WTC11 (cell line): Measurements from ENCODE around the gene BLM. TPM values are rescaled to one million over a fixed set of nuclear protein-coding genes. Genes with fewer than 3 reads are reported as not detected.

ENCODE experiments used
- ATAC-seq: fragments of 200-7000 bp; cut with Tn5 transposase; 2 replicates; pipeline ENCODE4 v1.10.0; 2021; ENCODE audit warnings: mild to moderate bottlenecking, moderate library complexity
- CTCF ChIA-PET: fragments of 300-600 bp; sonication (Branson Sonifier 250); formaldehyde crosslinking; loops from one replicate; lab custom pipeline; 2021; ENCODE audit warnings: antibody characterized with exemption; lab: Charles Lee
- POLR2A ChIA-PET: fragments of 350-600 bp; sonication (Branson Sonifier 250); formaldehyde crosslinking; loops from one replicate; lab custom pipeline; 2021; ENCODE audit warnings: antibody characterized with exemption; lab: Charles Lee
- DNase-seq: peaks from one replicate; pipeline ENCODE4 v3.0.0; 2021; ENCODE audit warnings: low spot score
- H3K27ac Mint-ChIP-seq: 2 replicates; pipeline ENCODE4 v1.8.0; 2021; ENCODE audit warnings: mixed read lengths
- H3K27me3 Mint-ChIP-seq: 2 replicates; pipeline ENCODE4 v1.8.0; 2021; ENCODE audit warnings: low read depth, mild to moderate bottlenecking, moderate library complexity, mixed read lengths
- H3K36me3 Mint-ChIP-seq: 2 replicates; pipeline ENCODE4 v1.8.0; 2021; ENCODE audit warnings: mixed read lengths
- H3K4me1 Mint-ChIP-seq: 2 replicates; pipeline ENCODE4 v1.8.0; 2022; ENCODE audit warnings: mixed read lengths
- H3K4me3 Mint-ChIP-seq: 2 replicates; pipeline ENCODE4 v1.8.0; 2021; ENCODE audit warnings: mild to moderate bottlenecking, moderate library complexity, mixed read lengths
- H3K9me3 Mint-ChIP-seq: 2 replicates; pipeline ENCODE4 v1.8.0; 2021; ENCODE audit warnings: mixed read lengths
- ELF4 ChIP-seq: sonication (generic); formaldehyde crosslinking; IDR thresholded peaks from 2 replicates; pipeline ENCODE4 v1.8.1; 2022; ENCODE audit warnings: low read depth, mild to moderate bottlenecking, moderate library complexity, missing genetic modification reagents
- GABPB1 ChIP-seq: sonication (generic); formaldehyde crosslinking; IDR thresholded peaks from 2 replicates; pipeline ENCODE4 v1.8.1; 2023; ENCODE audit warnings: mild to moderate bottlenecking, missing genetic modification reagents
- HMGA2 ChIP-seq: fragments of 250-450 bp; sonication (Bioruptor Pico); IDR thresholded peaks from 2 replicates; pipeline ENCODE4 v1.4.0; 2021; ENCODE audit warnings: mild to moderate bottlenecking, moderate library complexity
- IRF2 ChIP-seq: sonication (generic); formaldehyde crosslinking; IDR thresholded peaks from 2 replicates; pipeline ENCODE4 v1.8.0; 2022; ENCODE audit warnings: low read depth, missing genetic modification reagents, borderline replicate concordance
- JAZF1 ChIP-seq: fragments of 250-450 bp; sonication (Bioruptor Pico); IDR thresholded peaks from 2 replicates; pipeline ENCODE4 v1.9.0; 2021; ENCODE audit warnings: moderate library complexity, mild to moderate bottlenecking, inconsistent platforms
- KAT7 ChIP-seq: sonication (generic); formaldehyde crosslinking; IDR thresholded peaks from 2 replicates; pipeline ENCODE4 v1.8.1; 2023; ENCODE audit warnings: missing genetic modification reagents, mild to moderate bottlenecking, borderline replicate concordance
- MYBL2 ChIP-seq: sonication (generic); formaldehyde crosslinking; IDR thresholded peaks from 2 replicates; pipeline ENCODE4 v1.8.1; 2023; ENCODE audit warnings: mild to moderate bottlenecking, moderate library complexity, missing genetic modification reagents
- NFE2L1 ChIP-seq: sonication (generic); formaldehyde crosslinking; IDR thresholded peaks from 2 replicates; pipeline ENCODE4 v1.8.1; 2023; ENCODE audit warnings: missing genetic modification reagents
- NR2C2 ChIP-seq: sonication (generic); formaldehyde crosslinking; IDR thresholded peaks from 2 replicates; pipeline ENCODE4 v1.8.0; 2022; ENCODE audit warnings: mild to moderate bottlenecking, missing genetic modification reagents
- NR3C1 ChIP-seq: sonication (generic); formaldehyde crosslinking; conservative IDR thresholded peaks from 2 replicates; pipeline ENCODE4 v1.8.1; 2023; ENCODE audit warnings: low read depth, mild to moderate bottlenecking, missing genetic modification reagents
- SMAD4 ChIP-seq: sonication (generic); formaldehyde crosslinking; IDR thresholded peaks from 2 replicates; pipeline ENCODE4 v1.8.0; 2022; ENCODE audit warnings: mild to moderate bottlenecking, missing genetic modification reagents
- TEAD1 ChIP-seq: sonication (generic); formaldehyde crosslinking; IDR thresholded peaks from 2 replicates; pipeline ENCODE4 v1.8.0; 2022; ENCODE audit warnings: mild to moderate bottlenecking, missing genetic modification reagents
- ZBTB21 ChIP-seq: sonication (generic); formaldehyde crosslinking; IDR thresholded peaks from 2 replicates; pipeline ENCODE4 v1.8.1; 2023; ENCODE audit warnings: mild to moderate bottlenecking, missing genetic modification reagents, borderline replicate concordance
- ZNF263 ChIP-seq: sonication (generic); formaldehyde crosslinking; IDR thresholded peaks from 2 replicates; pipeline ENCODE4 v1.8.1; 2022; ENCODE audit warnings: low read depth, mild to moderate bottlenecking, moderate library complexity, missing genetic modification reagents
- ZNF671 ChIP-seq: fragments of 250-450 bp; sonication (Bioruptor Pico); IDR thresholded peaks from 2 replicates; pipeline ENCODE4 v1.8.0; 2021; ENCODE audit warnings: mild to moderate bottlenecking
- total RNA-seq: library from RNA; stranded (reverse); gene quantifications from 3 replicates; pipeline ENCODE4 v1.2.3, GENCODE V29; 2021
- TF ChIP-seq, protein P1 (sequence below): sonication (generic); formaldehyde crosslinking; IDR thresholded peaks from 2 replicates; pipeline ENCODE4 v1.8.0; 2022; ENCODE audit warnings: mild to moderate bottlenecking, missing genetic modification reagents
- TF ChIP-seq, protein P2 (sequence below): sonication (generic); formaldehyde crosslinking; IDR thresholded peaks from 2 replicates; pipeline ENCODE4 v1.8.1; 2023; ENCODE audit warnings: mild to moderate bottlenecking, missing genetic modification reagents, moderate library complexity
- TF ChIP-seq, protein P3 (sequence below): sonication (generic); formaldehyde crosslinking; conservative IDR thresholded peaks from 2 replicates; pipeline ENCODE4 v1.8.1; 2022; ENCODE audit warnings: mild to moderate bottlenecking, missing genetic modification reagents
- TF ChIP-seq, protein P4 (sequence below): sonication (generic); formaldehyde crosslinking; IDR thresholded peaks from 2 replicates; pipeline ENCODE4 v1.8.0; 2022; ENCODE audit warnings: mild to moderate bottlenecking, missing genetic modification reagents
- TF ChIP-seq, protein P5 (sequence below): sonication (generic); formaldehyde crosslinking; IDR thresholded peaks from 2 replicates; pipeline ENCODE4 v1.8.1; 2023; ENCODE audit warnings: mild to moderate bottlenecking, missing genetic modification reagents, borderline replicate concordance
- TF ChIP-seq, protein P6 (sequence below): fragments of 250-450 bp; sonication (Bioruptor Pico); IDR thresholded peaks from 2 replicates; pipeline ENCODE4 v2.1.2; 2022; ENCODE audit warnings: mild to moderate bottlenecking, moderate library complexity
- TF ChIP-seq, protein P7 (sequence below): sonication (generic); formaldehyde crosslinking; IDR thresholded peaks from 2 replicates; pipeline ENCODE4 v1.8.0; 2022; ENCODE audit warnings: mild to moderate bottlenecking, missing genetic modification reagents

BLM gene
- total RNA-seq, 1 experiment from 2014 or later = 40.5 TPM

DNA sequence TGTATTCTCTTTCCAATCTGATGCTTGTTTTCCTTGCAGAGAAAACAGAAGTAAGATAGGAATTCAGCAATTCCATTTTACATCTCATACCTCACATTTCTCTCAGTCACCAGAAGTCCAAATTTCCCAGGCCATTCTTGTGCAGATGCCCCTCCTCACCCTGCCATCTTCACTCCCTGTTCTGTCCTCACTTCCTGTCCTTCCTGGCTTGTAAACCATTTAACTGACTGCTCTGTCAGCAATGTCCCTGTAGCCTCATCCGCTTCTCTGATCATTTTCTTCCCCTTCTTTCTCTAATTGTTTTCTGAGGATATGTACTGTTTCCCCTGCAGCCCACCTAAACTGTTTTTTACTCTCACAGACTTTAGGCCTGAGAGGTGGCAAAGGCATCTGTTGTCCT is 40.3 kb downstream of the BLM start:
- POLR2A ChIA-PET = no interaction called here
- CTCF ChIA-PET = no interaction called here
- peaks cover 29% of the 10 kb centered on the region for H3K4me1 Mint-ChIP-seq
- H3K9me3 Mint-ChIP-seq = no peaks in the 10 kb centered on the region
- ATAC-seq (0 out of 2 replicates have a peak, but pooled peaks have one; percentile 26), DNase-seq (no peak)
- no peak for TF ChIP-seq ELF4 (CRISPR knock-in tag)
- TF ChIP-seq, protein P1, sequence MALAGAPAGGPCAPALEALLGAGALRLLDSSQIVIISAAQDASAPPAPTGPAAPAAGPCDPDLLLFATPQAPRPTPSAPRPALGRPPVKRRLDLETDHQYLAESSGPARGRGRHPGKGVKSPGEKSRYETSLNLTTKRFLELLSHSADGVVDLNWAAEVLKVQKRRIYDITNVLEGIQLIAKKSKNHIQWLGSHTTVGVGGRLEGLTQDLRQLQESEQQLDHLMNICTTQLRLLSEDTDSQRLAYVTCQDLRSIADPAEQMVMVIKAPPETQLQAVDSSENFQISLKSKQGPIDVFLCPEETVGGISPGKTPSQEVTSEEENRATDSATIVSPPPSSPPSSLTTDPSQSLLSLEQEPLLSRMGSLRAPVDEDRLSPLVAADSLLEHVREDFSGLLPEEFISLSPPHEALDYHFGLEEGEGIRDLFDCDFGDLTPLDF (CRISPR knock-in tag) = no peak
- TF ChIP-seq NFE2L1 = no peak
- TF ChIP-seq, protein P2, sequence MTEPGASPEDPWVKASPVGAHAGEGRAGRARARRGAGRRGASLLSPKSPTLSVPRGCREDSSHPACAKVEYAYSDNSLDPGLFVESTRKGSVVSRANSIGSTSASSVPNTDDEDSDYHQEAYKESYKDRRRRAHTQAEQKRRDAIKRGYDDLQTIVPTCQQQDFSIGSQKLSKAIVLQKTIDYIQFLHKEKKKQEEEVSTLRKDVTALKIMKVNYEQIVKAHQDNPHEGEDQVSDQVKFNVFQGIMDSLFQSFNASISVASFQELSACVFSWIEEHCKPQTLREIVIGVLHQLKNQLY (CRISPR knock-in tag) = no peak
- no peak for TF ChIP-seq IRF2
- no peak for TF ChIP-seq ZBTB21 (CRISPR knock-in tag)
- TF ChIP-seq, protein P3, sequence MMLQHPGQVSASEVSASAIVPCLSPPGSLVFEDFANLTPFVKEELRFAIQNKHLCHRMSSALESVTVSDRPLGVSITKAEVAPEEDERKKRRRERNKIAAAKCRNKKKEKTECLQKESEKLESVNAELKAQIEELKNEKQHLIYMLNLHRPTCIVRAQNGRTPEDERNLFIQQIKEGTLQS (CRISPR knock-in tag) = no peak
- no peak for TF ChIP-seq NR3C1 (CRISPR knock-in tag)
- TF ChIP-seq GABPB1 (CRISPR knock-in tag) = no peak
- H3K27ac Mint-ChIP-seq = peak overlapping the region; percentile 58
- no peaks in the 10 kb centered on the region for H3K27me3 Mint-ChIP-seq
- peaks cover 25% of the 10 kb centered on the region for H3K36me3 Mint-ChIP-seq
- no peak overlapping the region for H3K4me3 Mint-ChIP-seq

DNA sequence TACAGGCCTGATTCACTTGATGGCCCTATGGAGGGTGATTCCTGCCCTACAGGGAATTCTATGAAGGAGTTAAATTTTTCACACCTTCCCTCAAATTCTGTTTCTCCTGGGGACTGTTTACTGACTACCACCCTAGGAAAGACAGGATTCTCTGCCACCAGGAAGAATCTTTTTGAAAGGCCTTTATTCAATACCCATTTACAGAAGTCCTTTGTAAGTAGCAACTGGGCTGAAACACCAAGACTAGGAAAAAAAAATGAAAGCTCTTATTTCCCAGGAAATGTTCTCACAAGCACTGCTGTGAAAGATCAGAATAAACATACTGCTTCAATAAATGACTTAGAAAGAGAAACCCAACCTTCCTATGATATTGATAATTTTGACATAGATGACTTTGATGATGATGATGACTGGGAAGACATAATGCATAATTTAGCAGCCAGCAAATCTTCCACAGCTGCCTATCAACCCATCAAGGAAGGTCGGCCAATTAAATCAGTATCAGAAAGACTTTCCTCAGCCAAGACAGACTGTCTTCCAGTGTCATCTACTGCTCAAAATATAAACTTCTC is 43.6 kb downstream of the BLM start:
- H3K36me3 Mint-ChIP-seq = peaks cover 32% of the 10 kb centered on the region
- TF ChIP-seq JAZF1 = no peak
- TF ChIP-seq, protein P4, sequence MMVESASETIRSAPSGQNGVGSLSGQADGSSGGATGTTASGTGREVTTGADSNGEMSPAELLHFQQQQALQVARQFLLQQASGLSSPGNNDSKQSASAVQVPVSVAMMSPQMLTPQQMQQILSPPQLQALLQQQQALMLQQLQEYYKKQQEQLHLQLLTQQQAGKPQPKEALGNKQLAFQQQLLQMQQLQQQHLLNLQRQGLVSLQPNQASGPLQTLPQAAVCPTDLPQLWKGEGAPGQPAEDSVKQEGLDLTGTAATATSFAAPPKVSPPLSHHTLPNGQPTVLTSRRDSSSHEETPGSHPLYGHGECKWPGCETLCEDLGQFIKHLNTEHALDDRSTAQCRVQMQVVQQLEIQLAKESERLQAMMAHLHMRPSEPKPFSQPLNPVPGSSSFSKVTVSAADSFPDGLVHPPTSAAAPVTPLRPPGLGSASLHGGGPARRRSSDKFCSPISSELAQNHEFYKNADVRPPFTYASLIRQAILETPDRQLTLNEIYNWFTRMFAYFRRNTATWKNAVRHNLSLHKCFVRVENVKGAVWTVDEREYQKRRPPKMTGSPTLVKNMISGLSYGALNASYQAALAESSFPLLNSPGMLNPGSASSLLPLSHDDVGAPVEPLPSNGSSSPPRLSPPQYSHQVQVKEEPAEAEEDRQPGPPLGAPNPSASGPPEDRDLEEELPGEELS = no peak
- TF ChIP-seq ZNF671 (CRISPR knock-in tag) = no peak
- peaks cover 32% of the 10 kb centered on the region for H3K4me1 Mint-ChIP-seq
- CTCF ChIA-PET = interaction anchor here (1.5 kb wide), 1 partner anchor 171 kb away, joined by 3 read pairs; no protein-coding TSS in a partner anchor
- ATAC-seq (no peak), DNase-seq (no peak)
- POLR2A ChIA-PET = no interaction called here
- H3K27me3 Mint-ChIP-seq = no peaks in the 10 kb centered on the region
- peak overlapping the region; percentile 42 for H3K27ac Mint-ChIP-seq
- no peak overlapping the region for H3K4me3 Mint-ChIP-seq
- no peaks in the 10 kb centered on the region for H3K9me3 Mint-ChIP-seq

DNA sequence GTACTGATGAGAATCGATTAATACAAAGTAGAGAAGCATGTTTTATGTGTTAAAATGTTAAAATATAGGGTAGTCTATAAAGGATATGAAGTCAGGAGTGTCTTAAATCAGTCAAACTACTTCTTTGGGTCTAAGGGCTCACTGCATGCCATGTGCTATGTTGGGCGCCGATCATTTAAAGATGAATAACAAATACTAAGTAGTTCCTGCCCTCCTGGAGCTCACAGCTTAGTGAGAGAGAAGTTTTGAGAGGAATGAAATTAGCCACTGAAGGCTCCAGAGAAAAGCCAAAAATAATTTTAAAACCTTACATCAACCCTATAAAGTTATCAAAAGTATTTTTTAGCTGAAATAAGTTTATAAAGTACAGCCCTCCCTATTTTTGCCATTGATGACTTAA is 44.5 kb downstream of the BLM start:
- peak overlapping the region; percentile 34 for H3K4me3 Mint-ChIP-seq
- peak overlapping the region; percentile 76 for H3K27ac Mint-ChIP-seq
- DNase-seq (no peak), ATAC-seq (peak; percentile 65)
- CTCF ChIA-PET = interaction anchor here (1.5 to 1.9 kb wide), 4 partner anchors 114 to 441 kb away, joined by 3 to 9 read pairs (median 6); no protein-coding TSS in a partner anchor
- peaks cover 32% of the 10 kb centered on the region for H3K4me1 Mint-ChIP-seq
- POLR2A ChIA-PET = no interaction called here
- H3K9me3 Mint-ChIP-seq = no peaks in the 10 kb centered on the region
- no peaks in the 10 kb centered on the region for H3K27me3 Mint-ChIP-seq
- peaks cover 36% of the 10 kb centered on the region for H3K36me3 Mint-ChIP-seq
- TF ChIP-seq, protein P5, sequence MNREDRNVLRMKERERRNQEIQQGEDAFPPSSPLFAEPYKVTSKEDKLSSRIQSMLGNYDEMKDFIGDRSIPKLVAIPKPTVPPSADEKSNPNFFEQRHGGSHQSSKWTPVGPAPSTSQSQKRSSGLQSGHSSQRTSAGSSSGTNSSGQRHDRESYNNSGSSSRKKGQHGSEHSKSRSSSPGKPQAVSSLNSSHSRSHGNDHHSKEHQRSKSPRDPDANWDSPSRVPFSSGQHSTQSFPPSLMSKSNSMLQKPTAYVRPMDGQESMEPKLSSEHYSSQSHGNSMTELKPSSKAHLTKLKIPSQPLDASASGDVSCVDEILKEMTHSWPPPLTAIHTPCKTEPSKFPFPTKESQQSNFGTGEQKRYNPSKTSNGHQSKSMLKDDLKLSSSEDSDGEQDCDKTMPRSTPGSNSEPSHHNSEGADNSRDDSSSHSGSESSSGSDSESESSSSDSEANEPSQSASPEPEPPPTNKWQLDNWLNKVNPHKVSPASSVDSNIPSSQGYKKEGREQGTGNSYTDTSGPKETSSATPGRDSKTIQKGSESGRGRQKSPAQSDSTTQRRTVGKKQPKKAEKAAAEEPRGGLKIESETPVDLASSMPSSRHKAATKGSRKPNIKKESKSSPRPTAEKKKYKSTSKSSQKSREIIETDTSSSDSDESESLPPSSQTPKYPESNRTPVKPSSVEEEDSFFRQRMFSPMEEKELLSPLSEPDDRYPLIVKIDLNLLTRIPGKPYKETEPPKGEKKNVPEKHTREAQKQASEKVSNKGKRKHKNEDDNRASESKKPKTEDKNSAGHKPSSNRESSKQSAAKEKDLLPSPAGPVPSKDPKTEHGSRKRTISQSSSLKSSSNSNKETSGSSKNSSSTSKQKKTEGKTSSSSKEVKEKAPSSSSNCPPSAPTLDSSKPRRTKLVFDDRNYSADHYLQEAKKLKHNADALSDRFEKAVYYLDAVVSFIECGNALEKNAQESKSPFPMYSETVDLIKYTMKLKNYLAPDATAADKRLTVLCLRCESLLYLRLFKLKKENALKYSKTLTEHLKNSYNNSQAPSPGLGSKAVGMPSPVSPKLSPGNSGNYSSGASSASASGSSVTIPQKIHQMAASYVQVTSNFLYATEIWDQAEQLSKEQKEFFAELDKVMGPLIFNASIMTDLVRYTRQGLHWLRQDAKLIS (CRISPR knock-in tag) = no peak
- TF ChIP-seq NR2C2 (CRISPR knock-in tag) (no peak), TEAD1 (CRISPR knock-in tag) (no peak), MYBL2 (CRISPR knock-in tag) (no peak), ZNF263 (CRISPR knock-in tag) (no peak), NR3C1 (CRISPR knock-in tag) (no peak), ELF4 (CRISPR knock-in tag) (no peak), SMAD4 (CRISPR knock-in tag) (no peak), KAT7 (CRISPR knock-in tag) (no peak), HMGA2 (CRISPR knock-in tag) (no peak)
- TF ChIP-seq, protein P6, sequence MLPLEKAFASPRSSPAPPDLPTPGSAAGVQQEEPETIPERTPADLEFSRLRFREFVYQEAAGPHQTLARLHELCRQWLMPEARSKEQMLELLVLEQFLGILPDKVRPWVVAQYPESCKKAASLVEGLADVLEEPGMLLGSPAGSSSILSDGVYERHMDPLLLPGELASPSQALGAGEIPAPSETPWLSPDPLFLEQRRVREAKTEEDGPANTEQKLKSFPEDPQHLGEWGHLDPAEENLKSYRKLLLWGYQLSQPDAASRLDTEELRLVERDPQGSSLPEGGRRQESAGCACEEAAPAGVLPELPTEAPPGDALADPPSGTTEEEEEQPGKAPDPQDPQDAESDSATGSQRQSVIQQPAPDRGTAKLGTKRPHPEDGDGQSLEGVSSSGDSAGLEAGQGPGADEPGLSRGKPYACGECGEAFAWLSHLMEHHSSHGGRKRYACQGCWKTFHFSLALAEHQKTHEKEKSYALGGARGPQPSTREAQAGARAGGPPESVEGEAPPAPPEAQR (CRISPR knock-in tag) = no peak
- TF ChIP-seq, protein P7, sequence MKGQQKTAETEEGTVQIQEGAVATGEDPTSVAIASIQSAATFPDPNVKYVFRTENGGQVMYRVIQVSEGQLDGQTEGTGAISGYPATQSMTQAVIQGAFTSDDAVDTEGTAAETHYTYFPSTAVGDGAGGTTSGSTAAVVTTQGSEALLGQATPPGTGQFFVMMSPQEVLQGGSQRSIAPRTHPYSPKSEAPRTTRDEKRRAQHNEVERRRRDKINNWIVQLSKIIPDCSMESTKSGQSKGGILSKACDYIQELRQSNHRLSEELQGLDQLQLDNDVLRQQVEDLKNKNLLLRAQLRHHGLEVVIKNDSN (CRISPR knock-in tag) = no peak
